ENCODE data around the gene NAP1L4.

The NAP1L4 gene

DNA sequence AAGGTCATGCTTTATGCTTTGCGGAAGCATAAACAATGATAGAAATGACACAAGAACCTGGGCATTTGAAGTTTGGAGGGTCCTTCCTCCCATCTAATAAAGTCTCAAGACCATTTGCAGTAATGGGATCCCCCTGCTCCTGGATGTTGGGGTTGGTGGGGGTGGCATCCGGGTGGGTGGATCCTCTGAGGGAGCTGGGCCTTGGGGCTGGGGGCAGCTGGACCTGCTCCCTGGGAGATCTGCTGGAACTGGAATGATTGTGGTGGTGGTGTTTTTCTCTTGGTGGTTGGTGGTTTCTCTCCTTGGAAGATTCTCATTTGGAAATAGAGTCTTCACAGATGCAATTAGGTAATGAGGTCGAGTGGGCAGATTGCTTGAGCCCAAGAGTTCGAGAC is 2.2 kb upstream of the NAP1L4 start:
- no peak for DNase-seq (ENCODE audit: low read depth, low spot score)

DNA sequence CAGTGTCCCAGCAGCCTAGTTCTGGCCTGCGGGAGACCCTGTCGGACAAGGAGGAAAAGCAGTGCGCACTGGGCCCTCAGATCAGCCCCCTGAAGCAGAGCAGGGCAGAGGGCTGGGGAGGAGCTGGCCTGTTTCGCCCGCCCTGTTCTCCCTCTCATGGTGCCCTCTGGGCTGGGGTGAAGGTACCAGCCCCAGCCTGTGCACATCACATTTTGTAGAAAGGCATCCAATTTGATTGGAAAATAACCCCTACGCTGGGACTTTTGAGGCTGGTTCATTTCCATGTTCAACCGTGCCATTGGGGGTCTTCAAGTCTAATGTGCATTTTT is 832 bp upstream of the NAP1L4 start:
- no peak for DNase-seq (ENCODE audit: low read depth, low spot score)

DNA sequence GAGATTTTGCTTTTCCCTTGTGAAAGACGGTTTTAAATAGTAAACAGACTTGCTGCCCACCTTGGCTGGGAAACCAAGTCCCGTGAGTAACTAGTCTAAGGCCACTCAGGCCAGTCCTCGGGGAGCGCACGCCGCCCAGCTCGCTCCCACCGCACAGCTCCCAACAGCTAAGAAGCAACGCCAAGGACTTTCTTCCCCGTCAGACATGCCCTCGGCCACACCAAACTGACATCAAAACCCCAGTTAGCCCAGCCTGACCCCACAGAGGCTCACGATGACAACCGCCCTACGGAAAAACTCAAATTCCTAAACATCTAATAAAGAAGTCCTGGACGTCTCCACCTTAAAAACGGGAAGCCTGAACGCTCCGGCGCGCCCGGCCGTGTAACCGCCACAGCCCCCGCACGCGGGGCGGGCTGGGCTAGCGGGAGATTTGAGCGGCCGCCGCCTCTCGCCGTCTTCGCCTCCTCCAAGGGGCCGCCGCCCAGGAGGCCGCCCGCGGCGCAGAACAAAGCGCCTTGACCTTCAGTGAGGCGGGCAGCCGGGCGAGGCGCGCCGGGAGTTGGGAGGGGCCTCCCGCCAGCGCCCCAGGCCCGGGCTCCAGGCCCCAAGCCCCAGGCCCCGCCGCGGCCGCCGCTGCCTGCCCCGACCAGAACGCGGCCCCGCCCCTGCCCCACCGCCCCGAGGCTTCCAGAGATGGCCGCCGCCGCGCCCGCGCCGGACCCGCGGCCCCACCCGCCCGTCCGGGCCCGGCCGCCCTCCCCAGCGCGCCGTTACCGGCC is 486 bp downstream of the NAP1L4 start:
- no peak for DNase-seq (ENCODE audit: low read depth, low spot score)

DNA sequence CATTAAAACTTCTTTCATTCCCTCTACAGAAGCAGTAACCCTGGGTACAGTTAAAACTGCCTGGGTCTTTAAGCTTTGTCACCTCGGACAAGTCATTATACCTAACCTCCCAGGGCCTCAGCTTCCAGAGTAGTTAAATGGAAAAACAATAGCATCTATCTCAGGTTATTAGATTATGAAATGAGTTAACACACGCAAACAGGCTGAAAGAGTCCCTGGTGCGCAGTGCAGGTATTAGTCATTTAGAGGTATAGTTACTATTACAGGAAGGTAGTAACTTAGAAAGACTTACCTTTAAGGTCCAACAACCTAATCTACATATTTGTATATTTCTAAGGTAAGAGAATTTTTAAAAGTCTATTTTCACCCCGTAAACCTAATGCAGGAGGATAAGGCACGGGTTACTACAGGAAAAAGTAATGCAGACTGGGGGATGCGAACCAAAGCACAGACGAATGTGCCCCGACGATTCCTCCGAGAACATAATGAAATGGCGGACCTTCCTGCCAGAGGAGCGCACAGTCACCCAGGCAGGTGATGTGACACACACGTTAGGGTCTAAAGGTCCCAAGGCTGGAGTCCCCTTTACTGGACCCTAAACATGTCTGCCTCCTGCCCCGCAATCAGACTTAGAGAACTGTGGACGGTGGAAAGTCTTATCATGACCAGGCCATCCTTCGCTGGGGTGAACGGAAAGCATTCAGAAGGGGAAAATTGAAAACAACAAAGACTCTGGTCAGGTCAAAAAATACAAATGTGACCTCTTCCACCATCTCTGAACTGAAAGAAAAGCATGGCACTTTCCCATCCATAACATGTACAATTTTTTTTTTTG is 1.3 kb downstream of the NAP1L4 start:
- DNase-seq (ENCODE audit: low read depth, low spot score), result no peak

DNA sequence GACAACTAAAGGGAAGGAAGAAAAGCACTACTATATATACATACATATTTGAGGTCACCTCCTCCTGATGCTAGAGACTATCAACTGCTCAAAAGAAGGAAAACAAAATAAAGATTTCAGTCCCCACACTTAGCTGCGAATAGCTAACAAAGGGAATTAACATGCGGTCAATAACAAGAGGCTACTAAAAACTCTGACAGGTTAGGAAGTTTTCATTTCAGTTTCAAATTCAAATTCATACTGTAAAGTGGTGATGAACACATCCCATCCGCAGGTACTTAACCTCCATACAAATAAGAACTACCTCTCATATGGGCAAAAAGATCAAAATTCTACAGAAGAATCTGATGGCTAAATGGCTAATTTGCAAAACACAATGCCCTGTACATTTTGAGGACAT is 2.6 kb downstream of the NAP1L4 start:
- DNase-seq (ENCODE audit: low read depth, low spot score), result no peak

DNA sequence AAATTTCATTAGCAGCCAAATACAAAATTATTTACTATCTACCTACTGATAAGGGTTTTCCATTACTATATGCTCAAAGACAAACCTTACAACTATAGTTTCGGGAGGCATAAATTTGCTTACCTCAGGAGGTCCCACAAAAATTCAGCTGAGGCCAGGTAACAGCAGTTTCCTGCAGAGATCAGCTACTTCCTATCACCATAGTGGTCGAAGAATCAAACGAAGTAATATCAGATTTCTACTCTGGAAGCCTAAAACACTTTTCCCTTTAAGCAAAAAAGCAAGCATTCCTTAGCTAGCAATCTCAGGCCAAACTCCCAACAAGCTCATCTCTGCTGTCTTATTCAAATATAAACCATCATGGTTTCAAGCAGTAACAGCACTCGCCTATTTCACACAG is 3.1 kb downstream of the NAP1L4 start:
- no peak for DNase-seq (ENCODE audit: low read depth, low spot score)

DNA sequence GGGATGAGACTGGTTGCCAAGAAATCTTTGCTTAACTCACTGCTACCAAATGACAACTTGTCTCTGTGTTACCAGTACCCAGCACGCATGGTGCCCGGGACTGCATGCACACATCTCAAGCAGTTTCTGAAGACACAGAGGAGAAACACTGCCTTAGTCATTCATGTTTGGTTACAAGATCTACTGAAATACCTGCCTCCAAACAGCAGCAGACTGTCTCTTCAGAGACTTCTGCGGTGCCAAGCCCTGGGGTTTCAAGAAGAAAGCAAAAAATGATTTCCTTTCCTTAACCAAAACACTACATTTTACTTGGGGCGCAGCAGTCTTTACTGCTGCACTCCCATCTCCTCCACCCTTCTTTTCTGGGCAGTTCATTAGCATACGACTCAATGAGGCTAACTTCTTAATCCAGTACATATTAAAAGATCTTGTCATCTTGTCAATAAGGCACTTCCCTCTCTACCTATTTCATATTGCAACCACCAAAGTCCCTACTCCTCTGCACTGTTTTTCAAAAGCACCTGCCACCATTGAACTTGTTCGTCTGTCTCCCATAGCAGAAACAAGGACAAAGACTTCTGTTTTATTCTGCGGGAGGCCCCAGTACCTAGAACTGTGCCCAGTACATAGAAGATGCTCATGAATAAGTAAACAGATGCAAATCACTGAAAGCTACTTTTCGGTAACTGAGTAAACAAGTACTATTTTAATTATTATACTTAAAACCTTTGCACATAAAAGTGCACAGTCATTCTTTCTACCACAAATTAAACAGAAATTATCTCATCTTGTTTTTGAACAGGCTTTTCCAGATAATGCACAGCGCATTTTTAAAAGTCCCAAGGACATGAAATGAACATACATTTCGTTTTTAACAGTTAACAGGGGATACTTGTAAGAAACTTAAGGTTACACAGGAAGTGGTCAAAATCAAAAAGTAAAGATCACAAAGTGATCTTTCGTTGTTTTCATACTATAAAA is 4.0 kb downstream of the NAP1L4 start:
- DNase-seq (ENCODE audit: low read depth, low spot score), result no peak

DNA sequence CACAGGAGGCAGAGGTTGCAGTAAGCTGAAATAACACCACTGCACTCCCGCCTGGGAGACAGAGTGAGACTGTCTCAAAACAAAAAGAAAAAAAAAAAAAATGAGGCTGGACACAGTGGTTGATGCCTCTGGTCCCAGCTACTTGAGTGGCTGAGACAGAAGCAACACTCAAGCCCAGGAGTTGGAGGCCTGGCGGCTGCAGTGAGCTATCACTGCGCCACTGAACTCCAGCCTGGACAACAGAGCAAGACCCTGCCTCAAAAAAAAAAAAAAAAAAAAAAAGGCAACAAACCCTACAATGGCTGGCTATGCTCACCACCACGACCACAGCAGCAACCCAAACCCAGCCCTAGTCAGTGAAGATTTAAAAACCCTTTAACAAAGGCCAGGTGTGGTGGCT is 8.2 kb downstream of the NAP1L4 start:
- no peak for DNase-seq (ENCODE audit: low read depth, low spot score)

DNA sequence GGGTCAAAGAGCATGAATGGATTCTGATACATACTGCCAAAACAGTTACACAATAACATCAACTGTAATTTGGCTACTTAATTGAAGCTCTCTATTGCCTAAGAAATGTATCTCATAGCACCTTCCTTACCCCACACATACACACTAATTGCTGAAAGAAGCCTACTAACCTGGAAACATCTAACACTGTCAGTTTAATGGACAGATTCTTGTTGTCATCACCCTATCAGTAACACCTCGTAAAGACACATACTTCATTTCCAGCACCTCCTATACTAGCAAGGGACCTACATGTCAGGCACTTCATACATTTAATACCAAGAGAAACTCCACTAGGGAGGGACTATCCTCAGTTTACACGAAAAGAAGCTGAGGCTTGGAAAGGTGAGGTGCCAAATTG is 9.9 kb downstream of the NAP1L4 start:
- DNase-seq (ENCODE audit: low read depth, low spot score), result no peak

DNA sequence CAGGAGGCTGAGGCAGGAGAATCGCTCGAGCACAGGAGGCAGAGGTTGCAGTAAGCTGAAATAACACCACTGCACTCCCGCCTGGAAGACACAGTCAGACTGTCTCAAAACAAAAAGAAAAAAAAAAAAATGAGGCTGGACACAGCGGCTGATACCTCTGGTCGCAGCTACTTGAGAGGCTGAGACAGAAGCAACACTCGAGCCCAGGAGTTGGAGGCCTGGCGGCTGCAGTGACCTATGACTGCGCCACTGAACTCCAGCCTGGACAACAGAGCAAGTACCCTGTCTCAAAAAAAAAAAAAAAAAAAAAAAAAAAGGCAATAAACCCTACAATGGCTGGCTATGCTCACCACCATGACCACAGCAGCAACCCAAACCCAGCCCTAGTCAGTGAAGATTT is 11.0 kb downstream of the NAP1L4 start:
- no peak for DNase-seq (ENCODE audit: low read depth, low spot score)

DNA sequence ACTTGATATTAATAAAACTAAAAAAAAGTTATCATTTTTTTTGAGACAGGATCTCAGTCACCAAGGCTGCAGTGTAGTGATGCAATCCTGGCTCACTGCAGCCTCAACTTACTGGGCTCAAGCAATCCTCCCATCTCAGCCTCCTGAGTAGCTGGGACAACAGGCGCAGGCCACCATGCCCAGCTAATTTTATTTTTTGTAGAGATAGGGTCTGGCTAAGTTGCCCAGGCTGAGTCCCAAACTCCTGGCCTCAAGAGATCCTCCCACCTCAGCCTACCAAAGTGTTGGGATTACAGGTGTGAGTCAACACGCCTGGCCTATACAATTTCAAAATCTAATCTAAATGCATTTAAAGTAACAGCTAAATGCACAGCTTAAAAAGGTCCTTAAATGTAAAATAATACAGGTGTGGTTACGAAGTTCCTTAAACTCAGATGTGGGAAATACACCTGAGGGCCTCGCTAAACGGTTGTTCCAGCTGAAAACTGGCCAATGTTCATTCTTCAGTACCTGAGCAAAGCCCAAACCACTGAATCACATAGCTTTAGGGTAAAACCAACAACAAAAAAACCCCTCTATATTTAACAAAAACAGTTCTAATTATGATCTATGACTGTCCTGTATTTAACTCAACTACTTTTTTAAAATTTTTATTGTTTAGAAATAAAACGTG is 11.8 kb downstream of the NAP1L4 start:
- no peak for DNase-seq (ENCODE audit: low read depth, low spot score)

DNA sequence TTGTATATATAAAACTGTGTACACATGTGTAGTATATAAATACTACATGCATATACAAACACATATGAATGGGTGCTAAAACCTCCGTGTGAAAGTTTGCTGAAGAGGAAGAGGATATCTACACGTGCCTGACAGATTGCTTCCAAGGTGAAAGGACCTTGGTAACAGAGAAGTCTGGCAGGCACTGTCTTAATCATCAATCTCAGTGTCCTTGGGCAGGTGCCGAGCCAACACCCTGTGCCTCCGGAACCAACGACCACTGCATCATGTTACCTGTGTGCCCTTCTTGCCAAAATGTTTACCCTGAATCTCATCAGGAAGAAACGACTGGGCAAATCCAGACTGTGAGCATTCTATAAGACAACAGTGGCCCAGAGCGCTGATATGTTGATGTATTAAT is 15.0 kb downstream of the NAP1L4 start:
- DNase-seq (ENCODE audit: low read depth, low spot score), result no peak

DNA sequence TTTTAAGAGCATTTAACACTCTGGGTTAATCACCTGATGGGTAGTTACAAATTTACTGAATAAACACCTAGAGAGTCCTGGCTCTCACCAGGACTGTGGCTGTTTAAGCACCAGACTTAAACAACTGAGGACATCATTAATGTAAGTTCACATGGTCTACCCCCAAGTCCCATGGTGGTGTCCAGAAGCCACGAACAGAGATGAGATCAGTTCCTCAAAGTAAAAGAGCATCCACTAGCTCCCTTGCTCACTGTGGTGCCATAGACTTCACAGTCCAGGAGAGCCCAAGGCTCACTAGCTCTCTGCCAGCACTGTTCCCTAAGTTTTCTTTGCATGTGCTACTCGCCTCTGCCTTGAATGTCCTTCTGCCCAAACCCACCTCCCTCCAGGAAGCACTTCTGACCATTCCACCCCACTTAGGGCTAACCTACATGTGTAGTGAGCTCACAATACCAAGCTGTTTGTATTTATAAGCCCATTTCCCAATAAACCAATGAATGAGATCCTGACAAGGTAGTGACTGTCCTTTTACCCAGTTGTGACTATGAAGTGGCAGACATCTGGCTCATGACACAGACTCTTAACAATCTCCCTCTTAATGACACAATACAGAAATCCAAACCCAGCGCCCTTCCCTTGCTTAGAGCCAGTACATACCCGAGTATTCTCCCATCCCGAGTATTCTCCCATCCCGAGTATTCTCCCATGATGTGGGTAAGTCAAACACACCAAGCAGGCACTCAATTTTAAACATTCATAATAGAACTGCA is 15.7 kb downstream of the NAP1L4 start:
- no peak for DNase-seq (ENCODE audit: low read depth, low spot score)

DNA sequence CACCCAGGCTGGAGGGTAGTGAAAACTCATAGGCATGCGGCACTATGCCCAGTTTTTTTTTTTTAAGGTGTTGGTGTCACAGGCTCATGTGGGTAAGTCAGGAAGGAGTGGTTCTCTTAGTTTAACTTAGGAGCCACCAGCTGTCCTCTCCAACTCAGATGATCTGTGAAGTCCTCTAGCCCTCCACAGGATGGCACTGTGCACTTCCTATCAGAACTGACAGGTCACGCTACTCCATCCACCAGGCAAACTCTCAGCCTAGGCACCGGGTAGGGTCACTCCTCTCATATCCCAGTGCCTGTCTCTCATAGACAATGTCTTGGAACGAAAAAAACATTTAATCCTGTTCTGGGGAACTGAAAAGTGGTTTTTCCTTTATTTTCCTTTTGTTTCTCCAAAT is 16.5 kb downstream of the NAP1L4 start:
- DNase-seq (ENCODE audit: low read depth, low spot score), result no peak

DNA sequence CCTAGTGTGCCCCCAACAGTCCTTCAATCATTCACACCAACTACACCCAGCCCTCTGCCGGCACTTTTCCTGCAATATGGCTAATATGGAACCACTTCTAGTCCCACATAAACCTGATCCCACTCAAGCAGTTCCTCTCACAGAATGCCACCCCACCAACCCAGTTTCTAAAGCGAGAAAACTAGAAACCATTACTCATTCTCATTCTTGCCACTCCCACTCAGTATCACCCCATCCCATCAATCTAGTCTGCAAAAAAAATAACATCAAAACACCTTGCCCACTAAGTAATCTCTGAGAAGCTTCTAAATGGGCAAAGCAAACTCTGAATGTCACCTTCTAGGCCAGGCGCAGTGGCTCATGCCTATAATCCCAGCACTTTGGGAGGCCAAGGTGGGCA is 17.9 kb downstream of the NAP1L4 start:
- no peak for DNase-seq (ENCODE audit: low read depth, low spot score)

DNA sequence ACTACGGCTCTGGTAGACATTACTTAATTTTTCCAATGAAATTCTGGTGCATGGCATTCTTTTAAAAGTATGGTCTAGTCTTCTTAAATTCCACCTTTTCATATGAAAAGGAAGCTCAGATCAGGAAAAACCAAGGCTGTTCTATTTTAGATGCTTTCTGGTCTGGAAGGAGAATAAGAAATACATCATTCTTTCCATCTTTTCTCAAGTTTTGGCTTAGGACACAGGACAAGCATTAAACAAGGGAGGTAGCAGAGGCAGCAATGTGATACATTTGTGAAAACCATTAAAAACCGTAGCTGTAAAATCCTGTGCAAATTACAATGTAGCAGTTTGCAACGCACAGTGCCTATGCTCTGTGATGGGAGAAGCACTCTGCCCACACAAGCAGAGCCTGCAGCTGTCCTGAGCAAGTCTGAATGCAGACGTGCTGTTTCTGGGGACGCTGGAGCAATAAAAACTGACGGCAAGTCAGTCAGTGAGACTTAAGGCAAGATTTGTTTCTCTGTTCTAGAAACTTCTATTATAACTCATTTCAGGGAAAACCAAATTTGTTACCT is 23.7 kb downstream of the NAP1L4 start:
- no peak for DNase-seq (ENCODE audit: low read depth, low spot score)

DNA sequence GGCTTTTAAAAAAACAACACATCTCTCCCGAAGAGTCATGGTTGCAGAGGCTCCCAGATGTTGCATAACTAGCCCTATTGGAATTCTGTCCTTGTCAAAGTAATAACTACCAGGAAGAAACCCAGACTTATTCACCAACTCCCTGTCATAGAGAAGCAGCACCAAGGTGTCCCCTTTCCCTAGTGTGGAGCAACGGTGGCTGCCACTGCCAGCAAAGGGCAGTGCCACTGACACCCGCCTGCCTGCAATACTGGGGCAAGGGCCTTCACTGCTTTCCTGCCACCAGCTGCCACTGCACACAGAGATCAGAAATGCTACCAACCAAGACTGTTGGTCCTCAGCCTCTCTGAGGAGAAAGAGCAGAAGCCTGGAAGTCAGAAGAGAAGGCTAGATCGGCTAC is 27.3 kb downstream of the NAP1L4 start:
- DNase-seq (ENCODE audit: low read depth, low spot score), result no peak

DNA sequence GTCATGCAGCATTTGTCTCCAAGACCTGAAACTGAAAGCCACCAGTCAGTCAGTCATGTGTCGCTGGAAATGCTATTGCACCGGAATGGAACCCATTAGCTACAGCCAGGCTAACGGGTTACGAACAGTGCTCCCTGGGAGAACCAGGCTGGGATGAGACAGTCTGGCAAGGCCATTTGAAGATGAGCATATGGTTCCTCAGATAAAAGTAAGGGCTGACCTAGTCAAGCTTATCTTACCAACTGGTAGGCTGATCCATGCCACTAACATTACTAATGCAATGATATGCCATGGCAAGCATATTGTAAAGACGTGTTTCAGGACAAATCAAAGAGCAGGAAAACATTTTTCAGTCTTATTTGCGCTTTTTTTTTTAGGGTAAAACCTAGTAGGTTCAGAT is 28.4 kb downstream of the NAP1L4 start:
- DNase-seq (ENCODE audit: low read depth, low spot score), result no peak

DNA sequence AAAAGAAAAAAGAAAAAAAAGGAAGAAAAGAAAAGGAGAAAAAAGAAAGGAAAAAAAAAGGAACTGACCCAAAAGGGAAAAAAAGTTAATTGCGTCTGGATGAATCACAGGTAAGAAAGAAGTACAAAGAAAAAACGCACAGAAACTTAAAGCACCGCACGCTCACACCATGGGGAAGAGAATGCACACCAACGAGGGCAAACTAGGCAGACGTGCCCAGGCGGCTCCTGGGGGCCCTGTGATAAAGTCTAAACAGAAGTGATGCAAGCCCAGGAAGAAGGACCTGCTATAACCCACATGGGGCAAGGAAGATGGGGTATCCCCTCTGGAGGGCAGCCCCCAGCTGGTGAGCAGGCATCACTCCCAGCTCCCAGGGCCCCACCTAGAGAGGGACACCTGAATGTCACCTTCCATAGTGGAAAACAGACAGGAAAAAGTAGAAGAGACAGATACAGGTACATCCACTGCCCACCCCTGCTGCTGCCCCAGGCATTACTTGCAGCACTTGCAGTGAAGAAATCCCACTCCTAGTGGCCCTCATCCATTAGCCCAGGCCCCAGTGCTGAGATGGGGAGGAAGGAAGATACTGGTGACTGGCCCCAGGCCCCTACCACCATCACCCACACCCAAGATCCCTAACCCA is 28.9 kb downstream of the NAP1L4 start:
- no peak for DNase-seq (ENCODE audit: low read depth, low spot score)

DNA sequence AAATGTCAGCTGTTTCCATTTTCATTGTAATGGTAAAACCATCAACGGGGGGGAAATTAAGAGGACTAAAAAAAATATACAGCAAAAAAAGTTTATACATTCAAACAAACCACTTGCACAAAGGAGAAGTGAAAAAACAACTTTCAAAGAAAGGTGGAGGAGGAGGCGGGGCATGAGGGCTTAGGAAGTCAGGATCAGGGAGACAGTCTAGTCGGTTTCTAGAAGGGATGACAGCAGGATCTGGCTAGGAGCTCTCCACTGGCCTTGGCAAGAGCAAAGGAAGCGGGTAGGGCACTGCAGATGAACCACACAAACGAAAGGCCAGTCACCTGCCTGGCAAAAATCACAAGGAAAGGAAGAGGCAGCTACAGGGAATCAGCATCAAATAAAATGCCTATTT is 31.0 kb downstream of the NAP1L4 start:
- DNase-seq (ENCODE audit: low read depth, low spot score), result no peak
